Naive thymus-derived CD8-positive, alpha-beta T cell (primary cell): ENCODE measurements around the gene PPP1R37. TPM values are rescaled to one million over a fixed set of nuclear protein-coding genes. Genes with fewer than 3 reads are reported as not detected.

Experiments
- ATAC-seq, 2 donors: fragments of 150-1000 bp; cut with Tn5 transposase in 1 of 2; sonication (Bioruptor Pico), chemical (Tn5 transposase) in 1 of 2; 1 replicate in 1 of 2; 2 replicates in 1 of 2; pipeline ENCODE4 v1.10.0; 2021; ENCODE audit warnings: mild to moderate bottlenecking in 2 of 2, moderate library complexity in 2 of 2
- POLR2A ChIA-PET: fragments of 350-600 bp; sonication (Branson Sonifier 250); formaldehyde crosslinking; loops from one replicate; lab custom pipeline; 2021; ENCODE audit warnings: antibody characterized with exemption; lab: Charles Lee
- DNase-seq, 10 donors: peaks; one replicate each; pipeline versions ENCODE4 v3.0.0 to v3.0.0-alpha.2; 2020 to 2022
- H3K27ac Mint-ChIP-seq, 10 donors: one replicate each; pipeline ENCODE4 v1.8.0; 2020 to 2022; ENCODE audit warnings: mild to moderate bottlenecking in 10 of 10, mixed read lengths in 10 of 10, moderate library complexity in 4 of 10, inconsistent platforms in 1 of 10
- H3K27me3 Mint-ChIP-seq, 5 donors: one replicate each; pipeline ENCODE4 v1.8.0; 2021 to 2022; ENCODE audit warnings: mixed read lengths in 5 of 5
- H3K36me3 Mint-ChIP-seq, 3 donors: one replicate each; pipeline ENCODE4 v1.8.0; 2020 to 2022; ENCODE audit warnings: mixed read lengths in 3 of 3, mild to moderate bottlenecking in 2 of 3, inconsistent platforms in 1 of 3
- H3K4me1 Mint-ChIP-seq, 4 donors: one replicate each; pipeline ENCODE4 v1.8.0; 2021 to 2022; ENCODE audit warnings: mixed read lengths in 4 of 4
- H3K4me3 Mint-ChIP-seq, 10 donors: one replicate each; pipeline ENCODE4 v1.8.0; 2020 to 2022; ENCODE audit warnings: mild to moderate bottlenecking in 10 of 10, mixed read lengths in 10 of 10, moderate library complexity in 6 of 10, inconsistent platforms in 1 of 10
- H3K9me3 Mint-ChIP-seq, 9 donors: one replicate each; pipeline ENCODE4 v1.8.0; 2020 to 2022; ENCODE audit warnings: mixed read lengths in 9 of 9, mild to moderate bottlenecking in 3 of 9, inconsistent platforms in 1 of 9, moderate library complexity in 1 of 9
- polyA plus RNA-seq, 3 donors: library from polyadenylated mRNA; unstranded; fragments of 300-500 nt; fragmentation: Illumina TruSeq; gene quantifications; one replicate each; pipeline ENCODE4 v1.2.3, GENCODE V29; 2021
- total RNA-seq, 8 experiments: library from RNA in 2 of 8; stranded (reverse) in 2 of 8; gene quantifications; one replicate each; pipeline ENCODE4 v1.2.3 and lab custom pipeline; 2021 to 2026

The PPP1R37 gene
- total and polyA plus RNA-seq, 5 experiments from 2014 or later: 0.40 to 33.3 (median 2.0) TPM

DNA sequence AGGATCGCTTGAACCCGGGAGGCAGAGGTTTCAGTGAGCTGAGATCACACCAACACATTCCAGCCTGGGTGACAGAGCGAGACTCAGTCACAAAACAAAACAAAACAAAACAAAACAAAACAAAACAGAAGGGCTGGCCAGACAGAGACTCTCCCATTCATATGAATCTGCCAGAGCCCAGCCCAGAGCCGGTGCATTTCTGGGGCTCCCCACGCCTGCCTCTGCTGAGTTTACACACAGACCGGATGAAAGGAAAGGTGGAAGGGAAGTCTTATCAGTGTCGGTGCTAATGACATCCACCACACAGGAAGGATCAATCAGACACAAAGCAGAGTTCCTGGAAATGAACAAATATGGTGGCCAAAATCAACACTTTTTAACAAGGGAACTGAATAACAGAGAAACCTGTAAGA, 78.2 kb downstream of the PPP1R37 start:
- POLR2A ChIA-PET: interaction anchor here (0.9 to 1.4 kb wide), 2 partner anchors 11 to 19 kb away, joined by 3 to 4 read pairs; partner anchors contain the start of gene NKPD1
- no peaks in the 10 kb centered on the region for H3K9me3 Mint-ChIP-seq

DNA sequence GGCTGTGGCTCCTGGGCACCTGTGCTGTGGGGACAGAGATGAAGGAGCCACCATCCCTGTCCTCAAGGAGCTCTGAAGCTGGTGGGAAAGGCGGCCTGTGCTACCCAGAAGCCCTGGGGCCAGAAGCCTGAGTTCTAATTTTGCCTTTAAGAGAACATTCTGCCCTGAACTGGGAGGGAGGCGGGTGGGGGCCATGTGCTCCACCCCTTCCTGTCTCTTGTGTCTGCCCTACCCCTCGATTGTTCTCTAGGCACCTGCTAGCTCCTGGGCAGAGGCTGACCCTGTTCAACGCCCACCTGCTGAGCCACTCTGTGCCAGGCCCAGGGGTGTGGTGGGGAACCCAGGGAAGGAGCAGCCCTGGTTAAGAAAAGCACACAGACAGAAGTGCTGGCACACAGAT, 79.2 kb downstream of the PPP1R37 start:
- Mint-ChIP-seq H3K4me3 (peak overlapping the region; percentile 31 to 81 (median 63)), H3K27ac (peak overlapping the region; percentile 65 to 91 (median 80)), H3K27me3 (no peaks in the 10 kb centered on the region), H3K9me3 (no peaks in the 10 kb centered on the region), H3K36me3 (no peaks in the 10 kb centered on the region), H3K4me1 (peaks cover 13 to 58% (median 42%) of the 10 kb centered on the region in 4 donors)
- POLR2A ChIA-PET: interaction anchor here (0.9 to 1.2 kb wide), 3 partner anchors 12 to 81 kb away, joined by 3 to 5 read pairs (median 3); partner anchors contain the start of gene NKPD1
- ATAC-seq: peak; percentile 69 to 86
- peak in 3 of 10 donors; percentile 10 to 33 (median 24) for DNase-seq

More for the DNA sequence above, 78.2 kb downstream of the PPP1R37 start:
- Mint-ChIP-seq H3K27me3 (no peaks in the 10 kb centered on the region), H3K36me3 (no peaks in the 10 kb centered on the region), H3K4me1 (peaks cover 16 to 57% (median 45%) of the 10 kb centered on the region in 4 donors), H3K4me3 (peak overlapping the region; percentile 59 to 92 (median 80)), H3K27ac (peak overlapping the region; percentile 86 to 97 (median 93))
- DNase-seq (peak in 3 of 10 donors; percentile 18 to 43 (median 33)), ATAC-seq (peak; percentile 65 to 89)

DNA sequence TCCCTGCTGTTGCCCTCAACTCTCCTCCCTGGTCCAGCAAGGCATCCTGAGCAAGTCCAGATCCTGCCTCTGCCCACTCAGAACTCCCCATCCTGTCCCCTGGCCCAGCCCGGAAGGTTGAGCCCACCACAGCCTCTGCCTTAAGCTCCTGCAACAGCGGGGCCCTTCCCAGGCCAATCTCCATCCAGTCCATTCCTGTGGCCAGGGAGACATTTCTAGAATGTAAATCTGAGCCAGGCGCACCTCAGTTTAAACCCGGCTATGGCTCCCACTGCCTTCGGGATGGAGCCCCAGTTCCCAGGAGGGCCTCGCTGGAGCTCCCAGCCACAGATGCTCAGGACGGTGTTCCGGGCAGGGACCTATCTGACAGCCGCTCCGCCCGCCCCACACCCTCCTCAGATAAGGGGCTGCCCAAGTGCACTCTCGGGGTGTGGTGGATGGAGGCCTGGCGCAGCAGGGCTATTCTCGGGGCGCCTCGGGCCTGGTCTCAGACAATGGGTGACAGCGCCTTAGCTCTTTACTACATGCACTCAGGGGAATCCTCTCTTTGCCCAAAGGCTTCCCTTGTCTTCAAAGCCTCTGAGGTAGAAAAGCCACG, 79.7 kb downstream of the PPP1R37 start:
- no peaks in the 10 kb centered on the region for H3K27me3 Mint-ChIP-seq
- H3K4me1 Mint-ChIP-seq: peaks cover 12 to 63% (median 44%) of the 10 kb centered on the region in 4 donors
- POLR2A ChIA-PET: interaction anchor here (0.8 to 1.3 kb wide), 4 partner anchors 9 to 81 kb away, joined by 3 to 5 read pairs (median 4); no protein-coding TSS in a partner anchor
- H3K27ac Mint-ChIP-seq: peak overlapping the region; percentile 6 to 89 (median 76)
- no peaks in the 10 kb centered on the region for H3K9me3 Mint-ChIP-seq
- ATAC-seq (no peak), DNase-seq (no peak)
- no peaks in the 10 kb centered on the region for H3K36me3 Mint-ChIP-seq
- H3K4me3 Mint-ChIP-seq: peak overlapping the region in 7 of 10 donors; percentile 31 to 81 (median 70)

DNA sequence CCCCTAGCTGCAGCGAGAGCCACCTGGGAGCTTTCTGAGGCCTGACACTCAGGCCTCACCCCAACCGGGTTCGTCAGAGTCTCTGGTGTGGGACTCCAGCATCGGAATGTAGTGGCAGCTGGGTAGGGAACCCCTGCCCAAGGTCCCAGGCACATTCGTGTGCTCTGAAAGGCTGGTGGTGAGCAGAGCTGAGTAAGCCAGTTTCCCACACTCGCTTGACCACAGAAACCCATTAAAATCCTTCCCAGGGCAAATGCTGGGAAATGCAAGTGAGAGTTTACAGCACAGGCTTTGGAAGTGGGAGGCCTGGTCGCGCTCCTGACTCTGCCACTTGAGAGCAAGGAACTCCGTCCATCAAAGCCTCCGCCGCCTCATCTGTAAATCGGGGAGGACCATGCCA, 80.8 kb downstream of the PPP1R37 start:
- peak overlapping the region in 6 of 10 donors; percentile 6 to 63 (median 52) for H3K27ac Mint-ChIP-seq
- no peaks in the 10 kb centered on the region for H3K9me3 Mint-ChIP-seq
- no peaks in the 10 kb centered on the region for H3K27me3 Mint-ChIP-seq
- H3K36me3 Mint-ChIP-seq: no peaks in the 10 kb centered on the region
- POLR2A ChIA-PET: interaction anchor here (1.3 kb wide), 1 partner anchor 15 kb away, joined by 4 read pairs; no protein-coding TSS in a partner anchor
- peaks cover 14 to 67% (median 51%) of the 10 kb centered on the region in 4 donors for H3K4me1 Mint-ChIP-seq
- H3K4me3 Mint-ChIP-seq: no peak overlapping the region
- ATAC-seq: no peak
- DNase-seq: no peak

DNA sequence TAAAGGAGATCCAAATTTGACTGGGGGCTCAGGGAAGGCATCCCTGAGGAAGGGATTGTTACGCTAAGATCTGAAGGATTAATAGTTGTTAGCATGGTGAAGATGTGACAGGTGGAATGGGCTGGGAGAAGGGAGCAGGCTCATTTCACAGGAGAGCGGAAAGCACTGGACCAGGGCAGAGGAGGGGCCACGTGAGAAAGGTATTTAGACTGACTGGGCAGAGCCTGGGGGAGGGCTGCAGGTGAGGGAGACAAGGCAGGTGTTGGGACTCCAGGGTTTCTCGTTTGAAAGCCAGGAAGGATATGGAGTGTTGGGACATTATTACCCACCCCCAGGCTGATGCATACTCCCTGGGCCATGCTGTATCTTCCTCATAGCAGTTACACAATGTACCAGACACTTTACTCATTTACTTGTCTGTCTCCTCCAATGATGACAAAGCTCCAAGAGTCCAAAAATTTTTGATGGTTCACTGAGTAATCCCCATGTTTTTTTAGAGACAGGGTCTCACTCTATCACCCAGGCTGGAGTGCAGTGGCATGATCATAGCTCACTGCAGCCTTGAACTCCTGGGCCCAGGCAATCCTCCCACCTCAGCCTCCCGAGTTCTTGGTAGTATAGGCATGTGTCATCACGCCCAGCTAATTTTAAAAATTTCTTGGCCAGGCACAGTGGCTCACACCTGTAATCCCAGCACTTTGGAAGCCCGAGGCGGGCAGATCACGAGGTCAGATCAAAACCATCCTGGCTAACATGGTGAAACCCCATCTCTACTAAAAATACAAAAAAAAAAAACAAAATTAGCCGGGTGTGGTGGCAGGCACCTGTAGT, 82.8 kb downstream of the PPP1R37 start:
- peaks cover 16 to 62% (median 54%) of the 10 kb centered on the region in 4 donors for H3K4me1 Mint-ChIP-seq
- ATAC-seq: no peak
- H3K4me3 Mint-ChIP-seq: peak overlapping the region in 7 of 10 donors; percentile 4 to 68 (median 29)
- no peaks in the 10 kb centered on the region for H3K27me3 Mint-ChIP-seq
- peak overlapping the region in 9 of 10 donors; percentile 8 to 79 (median 46) for H3K27ac Mint-ChIP-seq
- POLR2A ChIA-PET: no interaction called here
- no peak for DNase-seq
- H3K36me3 Mint-ChIP-seq: peaks cover 0 to 4% (median 0%) of the 10 kb centered on the region in 3 donors
- H3K9me3 Mint-ChIP-seq: no peaks in the 10 kb centered on the region

DNA sequence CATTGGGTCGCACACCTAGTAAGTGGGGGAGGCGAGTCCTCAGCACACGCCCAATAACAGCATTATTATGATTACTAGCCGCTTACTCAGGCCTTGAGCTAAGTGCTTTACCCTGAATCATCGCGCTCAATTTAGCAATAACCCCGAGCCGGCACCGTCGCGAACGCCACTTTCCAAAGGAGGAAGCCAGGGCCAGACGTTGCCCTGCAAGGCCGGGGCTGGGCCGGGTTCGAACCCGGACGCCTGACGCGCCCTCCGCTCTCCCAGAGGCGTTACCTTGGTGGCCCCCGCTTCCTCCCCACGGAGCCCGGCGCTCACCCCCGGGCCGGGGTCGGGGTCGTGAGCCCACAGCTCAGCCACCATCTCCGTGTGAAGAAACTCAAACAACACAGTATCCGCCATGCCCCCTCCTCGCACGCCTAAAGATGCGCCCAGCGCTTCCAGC, 84.9 kb downstream of the PPP1R37 start, which contains the start of gene TRAPPC6A:
TSS of gene TRAPPC6A (minus strand) at position 421 of the 445 bp plus-strand sequence. CDS start at position 402, 19 bp downstream.
- peaks cover 16 to 59% (median 52%) of the 10 kb centered on the region in 4 donors for H3K4me1 Mint-ChIP-seq
- no peaks in the 10 kb centered on the region for H3K27me3 Mint-ChIP-seq
- ATAC-seq: peak in 1 of 2 donors; percentile 1
- H3K4me3 Mint-ChIP-seq: peak within 1 kb of the TSS; percentile 88 to 100 (median 94)
- DNase-seq: no peak
- H3K9me3 Mint-ChIP-seq: no peaks in the 10 kb centered on the region
- POLR2A ChIA-PET: interaction anchor here (0.6 to 2.7 kb wide), 15 partner anchors 8 to 725 kb away, joined by 3 to 25 read pairs (median 7); partner anchors contain the start of genes CLASRP, GEMIN7, MYPOP and PPP1R37
- H3K36me3 Mint-ChIP-seq: peaks cover 0 to 17% (median 2%) of the 10 kb centered on the region in 3 donors
- peak within 1 kb of the TSS; percentile 93 to 99 (median 96) for H3K27ac Mint-ChIP-seq

DNA sequence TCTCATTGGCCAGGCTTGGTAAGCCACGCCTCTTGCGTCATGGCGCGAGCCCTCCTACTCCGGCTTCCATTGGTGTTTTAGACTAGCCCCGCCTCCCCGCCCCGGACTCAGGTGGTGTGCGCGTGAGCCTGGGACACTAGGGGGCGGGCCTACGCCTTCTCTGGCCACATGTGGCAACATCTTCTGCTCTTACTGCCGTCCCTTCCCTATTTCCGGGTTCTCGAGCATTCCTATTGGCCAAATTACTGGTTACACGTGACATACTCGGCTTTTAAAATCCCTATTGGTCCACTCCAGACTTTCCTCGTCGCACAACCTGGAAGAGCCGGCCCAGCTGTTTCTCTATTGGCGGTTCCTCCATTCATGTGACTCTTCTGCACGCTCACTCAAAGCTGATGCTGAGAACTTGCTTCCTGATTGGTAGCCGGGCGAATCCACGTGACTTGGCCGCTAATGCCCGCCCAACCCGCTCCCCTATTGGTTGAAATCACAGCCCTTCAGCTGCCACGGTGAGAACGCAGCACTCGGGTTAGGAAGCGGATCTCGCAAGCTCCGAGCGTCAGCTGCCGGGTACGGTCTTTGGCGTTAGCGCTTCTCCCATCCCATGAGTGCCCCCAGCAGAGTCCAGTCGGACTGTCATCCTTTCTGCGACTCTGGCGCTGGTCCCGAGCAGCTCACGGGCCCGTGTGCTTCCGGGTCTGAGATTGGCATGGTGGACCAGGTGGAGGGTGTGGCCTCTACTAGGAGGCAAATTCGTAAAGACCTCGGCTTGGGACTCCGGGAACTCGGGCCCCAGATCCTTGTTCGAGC, 85.5 kb downstream of the PPP1R37 start, which contains the start of gene BLOC1S3:
TSS of gene BLOC1S3 (plus strand) at position 523 of the 810 bp plus-strand sequence. CDS start 513 bp downstream, outside the sequence.
- Mint-ChIP-seq H3K4me3 (peak within 1 kb of the TSS; percentile 88 to 100 (median 94)), H3K27me3 (no peaks in the 10 kb centered on the region), H3K27ac (peak within 1 kb of the TSS; percentile 93 to 99 (median 96)), H3K4me1 (peaks cover 16 to 59% (median 50%) of the 10 kb centered on the region in 4 donors), H3K9me3 (no peaks in the 10 kb centered on the region), H3K36me3 (peaks cover 0 to 18% (median 2%) of the 10 kb centered on the region in 3 donors)
- POLR2A ChIA-PET: interaction anchor here (0.6 to 2.7 kb wide), 18 partner anchors 9 to 724 kb away, joined by 3 to 25 read pairs (median 6); partner anchors contain the start of genes CLASRP, CLPTM1, GEMIN7 and MYPOP
- DNase-seq (peak; percentile 96 to 100 (median 100)), ATAC-seq (peak; percentile 85 to 86)

DNA sequence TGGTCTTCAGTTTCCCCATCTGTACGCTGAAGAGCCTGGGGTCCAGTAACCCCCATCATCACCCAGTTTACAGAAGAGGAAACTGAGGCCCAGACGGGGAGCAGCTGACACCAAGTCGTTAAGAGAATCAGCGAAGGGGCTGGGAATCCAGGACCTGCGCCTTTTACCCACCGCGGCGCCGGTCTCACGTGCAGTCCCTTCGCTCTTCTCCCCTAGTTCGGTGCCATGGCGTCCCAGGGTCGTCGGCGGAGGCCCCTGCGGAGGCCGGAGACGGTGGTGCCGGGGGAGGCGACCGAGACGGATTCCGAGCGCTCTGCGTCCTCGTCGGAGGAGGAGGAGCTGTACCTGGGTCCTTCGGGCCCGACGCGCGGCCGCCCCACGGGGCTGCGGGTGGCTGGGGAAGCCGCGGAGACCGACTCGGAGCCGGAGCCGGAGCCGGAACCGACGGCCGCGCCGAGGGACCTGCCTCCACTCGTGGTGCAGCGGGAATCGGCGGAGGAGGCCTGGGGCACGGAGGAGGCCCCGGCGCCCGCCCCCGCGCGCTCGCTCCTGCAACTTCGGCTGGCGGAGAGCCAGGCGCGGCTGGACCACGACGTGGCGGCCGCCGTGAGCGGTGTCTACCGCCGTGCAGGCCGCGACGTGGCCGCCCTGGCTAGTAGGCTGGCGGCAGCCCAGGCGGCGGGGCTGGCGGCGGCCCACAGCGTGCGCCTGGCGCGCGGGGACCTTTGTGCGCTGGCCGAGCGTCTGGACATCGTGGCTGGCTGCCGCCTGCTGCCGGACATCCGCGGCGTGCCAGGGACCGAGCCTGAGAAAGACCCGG, 86.3 kb downstream of the PPP1R37 start:
- POLR2A ChIA-PET: interaction anchor here (0.6 to 2.7 kb wide), 14 partner anchors 8 to 224 kb away, joined by 3 to 25 read pairs (median 8); partner anchors contain the start of genes CLASRP, CLPTM1, GEMIN7 and PPP1R37
- DNase-seq (peak in 5 of 10 donors; percentile 16 to 45 (median 27)), ATAC-seq (no peak)
- Mint-ChIP-seq H3K4me3 (peak overlapping the region; percentile 88 to 100 (median 94)), H3K9me3 (no peaks in the 10 kb centered on the region), H3K4me1 (peaks cover 16 to 55% (median 47%) of the 10 kb centered on the region in 4 donors), H3K27ac (peak overlapping the region; percentile 93 to 99 (median 96)), H3K27me3 (no peaks in the 10 kb centered on the region), H3K36me3 (peaks cover 0 to 18% (median 2%) of the 10 kb centered on the region in 3 donors)

DNA sequence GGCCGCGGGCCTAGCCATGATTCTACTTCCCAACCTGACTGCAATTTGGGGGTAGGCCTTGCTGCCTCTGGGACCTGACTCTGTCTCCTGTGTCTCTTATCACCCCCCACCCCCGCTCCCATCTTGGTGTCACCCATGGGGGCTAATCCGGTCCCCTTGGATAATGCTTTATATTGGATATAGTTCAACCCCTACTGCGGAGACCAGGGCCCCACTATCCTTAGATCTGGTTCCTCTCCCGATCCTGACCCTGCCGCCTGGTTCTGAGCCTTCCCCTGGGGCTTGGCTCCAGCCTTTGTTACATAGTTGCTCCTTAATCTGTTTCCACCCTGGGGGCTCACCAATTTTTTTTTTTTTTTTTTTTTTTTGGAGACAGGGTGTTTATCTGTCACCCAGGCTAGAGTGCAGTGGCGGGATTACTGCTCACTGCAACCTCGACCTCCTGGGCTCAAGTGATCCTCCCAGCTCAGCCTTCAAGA, 87.0 kb downstream of the PPP1R37 start:
- Mint-ChIP-seq H3K27ac (peak overlapping the region in 8 of 10 donors; percentile 8 to 86 (median 54)), H3K27me3 (no peaks in the 10 kb centered on the region), H3K9me3 (no peaks in the 10 kb centered on the region), H3K4me1 (peaks cover 17 to 56% (median 49%) of the 10 kb centered on the region in 4 donors), H3K4me3 (peak overlapping the region; percentile 61 to 85 (median 74)), H3K36me3 (peaks cover 0 to 18% (median 2%) of the 10 kb centered on the region in 3 donors)
- ATAC-seq (no peak), DNase-seq (no peak)
- POLR2A ChIA-PET: interaction anchor here (0.7 to 2.7 kb wide), 2 partner anchors 77 to 244 kb away, joined by 9 to 15 read pairs; no protein-coding TSS in a partner anchor

DNA sequence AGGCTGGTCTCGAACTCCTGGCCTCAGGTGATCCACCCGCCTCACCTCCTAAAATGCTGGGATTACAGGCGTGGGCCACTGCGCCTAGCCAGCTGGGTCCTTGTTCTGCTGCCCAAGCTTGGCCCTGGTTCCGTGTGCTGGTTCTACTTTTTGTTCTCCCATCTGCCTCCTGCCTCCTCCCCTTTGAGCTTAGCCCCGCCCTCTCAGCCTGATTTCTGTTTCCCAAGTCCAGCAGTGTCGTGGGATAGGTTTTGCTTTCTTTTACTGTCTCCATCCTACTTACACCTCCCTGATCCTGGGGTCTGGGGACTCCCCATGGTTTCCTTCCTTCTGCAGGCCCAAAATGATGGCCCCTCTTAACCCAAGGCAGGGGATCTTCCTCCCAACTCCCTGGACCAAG, 88.0 kb downstream of the PPP1R37 start:
- Mint-ChIP-seq H3K4me3 (peak overlapping the region; percentile 64 to 82 (median 74)), H3K36me3 (peaks cover 0 to 18% (median 2%) of the 10 kb centered on the region in 3 donors), H3K27me3 (no peaks in the 10 kb centered on the region), H3K27ac (peak overlapping the region in 7 of 10 donors; percentile 11 to 78 (median 53)), H3K4me1 (peaks cover 17 to 57% (median 42%) of the 10 kb centered on the region in 4 donors), H3K9me3 (no peaks in the 10 kb centered on the region)
- POLR2A ChIA-PET: no interaction called here
- ATAC-seq: no peak
- DNase-seq: no peak
